IMR-90 (cell line): Measurements from ENCODE around the gene LMBR1L. TPM values are rescaled to one million over a fixed set of nuclear protein-coding genes. Genes with fewer than 3 reads are reported as not detected.
A peak's percentile ranks its signal among the peaks of the same experiment; 100 is the strongest.

ENCODE experiments used
- ATAC-seq: fragments of 200-7000 bp; cut with Tn5 transposase; 2 replicates; pipeline ENCODE4 v1.9.1; 2020; ENCODE audit warnings: low read depth, mild to moderate bottlenecking, moderate library complexity
- BruUV-seq: library from RNA; stranded (reverse); fragments of 400-500 nt; replicated peaks from 2 replicates; lab custom pipeline; 2021; lab: Mats Ljungman, UMichigan
- CTCF ChIA-PET: fragments of 300-600 bp; formaldehyde crosslinking; extraction: SDS; loops from one replicate; lab custom pipeline; 2021; ENCODE audit warnings: antibody characterized with exemption; lab: Yijun Ruan, JAX
- POLR2A ChIA-PET: fragments of 300-600 bp; sonication (Branson Sonifier 250); formaldehyde crosslinking; loops from one replicate; lab custom pipeline; 2022; ENCODE audit warnings: antibody characterized with exemption; ENCODE audit not compliant: unreplicated experiment; lab: Charles Lee
- DNase-seq: peaks from one replicate; pipeline ENCODE4 v3.0.0; 2013
- H2AFZ ChIP-seq: replicated peaks from 2 replicates; pipeline ENCODE3; 2013; ENCODE audit warnings: low read length, mild to moderate bottlenecking; ENCODE audit not compliant: poor library complexity
- H2AK5ac ChIP-seq: 2 replicates; pipeline ENCODE4 v1.6.1; 2013; ENCODE audit warnings: low read depth, low read length, inconsistent platforms
- H2AK9ac ChIP-seq: replicated peaks from 2 replicates; pipeline ENCODE3; 2013; ENCODE audit warnings: mild to moderate bottlenecking, low read depth, low read length, moderate library complexity; ENCODE audit not compliant: poor library complexity
- H2BK120ac ChIP-seq: 2 replicates; pipeline ENCODE4 v1.6.1; 2013; ENCODE audit warnings: low read depth, low read length, inconsistent platforms
- H2BK15ac ChIP-seq: 3 replicates; pipeline ENCODE4 v1.6.1; 2013; ENCODE audit warnings: low read depth, low read length, inconsistent platforms
- H2BK20ac ChIP-seq: 2 replicates; pipeline ENCODE4 v1.6.1; 2013; ENCODE audit warnings: low read depth, mild to moderate bottlenecking, inconsistent platforms, low read length, moderate library complexity
- H2BK5ac ChIP-seq: 2 replicates; pipeline ENCODE4 v1.6.1; 2013; ENCODE audit warnings: mild to moderate bottlenecking, low read depth, low read length, inconsistent platforms; ENCODE audit not compliant: poor library complexity, severe bottlenecking
- H3K14ac ChIP-seq: replicated peaks from 2 replicates; pipeline ENCODE4 v1.6.1; 2013; ENCODE audit warnings: low read depth, low read length, inconsistent platforms
- H3K18ac ChIP-seq: 2 replicates; pipeline ENCODE4 v1.6.1; 2013; ENCODE audit warnings: low read depth, low read length, control low read depth
- H3K23ac ChIP-seq: 2 replicates; pipeline ENCODE4 v1.6.1; 2013; ENCODE audit warnings: low read depth, low read length, inconsistent platforms
- H3K27ac ChIP-seq: 2 replicates; pipeline ENCODE4 v1.5.1; 2013; ENCODE audit warnings: mild to moderate bottlenecking, control low read depth, low read length; ENCODE audit not compliant: insufficient read depth
- H3K27me3 ChIP-seq: 2 replicates; pipeline ENCODE4 v1.6.1; 2013; ENCODE audit warnings: low read length; ENCODE audit not compliant: control insufficient read depth, insufficient read depth
- H3K36me3 ChIP-seq: 2 replicates; pipeline ENCODE4 v1.6.1; 2013; ENCODE audit warnings: low read length, mixed read lengths; ENCODE audit not compliant: control insufficient read depth, insufficient read depth
- H3K4ac ChIP-seq: 2 replicates; pipeline ENCODE4 v1.6.1; 2013; ENCODE audit warnings: low read depth, low read length, inconsistent platforms
- H3K4me1 ChIP-seq: 2 replicates; pipeline ENCODE4 v1.6.1; 2013; ENCODE audit warnings: low read length, mixed read lengths; ENCODE audit not compliant: control insufficient read depth, insufficient read depth
- H3K4me2 ChIP-seq: 2 replicates; pipeline ENCODE4 v1.6.1; 2013; ENCODE audit warnings: low read depth, mild to moderate bottlenecking, control low read depth, low read length, moderate library complexity
- H3K4me3 ChIP-seq: 2 replicates; pipeline ENCODE4 v1.5.1; 2013; ENCODE audit warnings: low read depth, mild to moderate bottlenecking, control low read depth, low read length, moderate library complexity; ENCODE audit not compliant: insufficient read depth
- H3K56ac ChIP-seq: 2 replicates; pipeline ENCODE4 v1.6.1; 2013; ENCODE audit warnings: low read length, inconsistent platforms; ENCODE audit not compliant: insufficient read depth; ENCODE audit errors: extremely low read depth
- H3K79me1 ChIP-seq, 2 experiments: 2 replicates each; pipeline ENCODE4 v1.6.1; 2013; ENCODE audit warnings: low read length in 2 of 2, inconsistent platforms in 1 of 2, low read depth in 1 of 2
- H3K9ac ChIP-seq: 2 replicates; pipeline ENCODE4 v1.6.1; 2013; ENCODE audit warnings: low read depth, low read length, control low read depth
- H3K9me1 ChIP-seq: 2 replicates; pipeline ENCODE4 v1.6.1; 2013; ENCODE audit warnings: low read length, inconsistent platforms; ENCODE audit not compliant: insufficient read depth
- H3K9me3 ChIP-seq: 2 replicates; pipeline ENCODE4 v1.6.1; 2013; ENCODE audit warnings: low read length; ENCODE audit not compliant: control insufficient read depth, insufficient read depth
- H4K20me1 ChIP-seq: 2 replicates; pipeline ENCODE4 v1.6.1; 2013; ENCODE audit warnings: low read length, inconsistent platforms; ENCODE audit not compliant: insufficient read depth
- H4K5ac ChIP-seq: 2 replicates; pipeline ENCODE4 v1.6.1; 2013; ENCODE audit warnings: mild to moderate bottlenecking, low read depth, low read length, control low read depth
- H4K8ac ChIP-seq, 2 experiments: 2 replicates each; pipeline ENCODE4 v1.6.1; 2013; ENCODE audit warnings: low read depth in 2 of 2, low read length in 2 of 2, control low read depth in 1 of 2, inconsistent platforms in 1 of 2
- H4K91ac ChIP-seq: 2 replicates; pipeline ENCODE4 v1.6.1; 2013; ENCODE audit warnings: low read depth, low read length, inconsistent platforms; ENCODE audit not compliant: insufficient read depth
- CTCF ChIP-seq: conservative IDR thresholded peaks from 2 replicates; pipeline ENCODE4 v1.5.1; 2012; ENCODE audit warnings: mild to moderate bottlenecking, low read depth, low read length, improper control_type of control experiment
- MAFK ChIP-seq: IDR thresholded peaks from 2 replicates; pipeline ENCODE4 v1.6.1; 2012; ENCODE audit warnings: low read depth, low read length, improper control_type of control experiment
- MXI1 ChIP-seq: IDR thresholded peaks from 2 replicates; pipeline ENCODE4 v1.6.1; 2012; ENCODE audit warnings: low read depth, mild to moderate bottlenecking, low read length, moderate library complexity, borderline replicate concordance
- POLR2A ChIP-seq: IDR thresholded peaks from 2 replicates; pipeline ENCODE4 v1.6.1; 2012; ENCODE audit warnings: mild to moderate bottlenecking, low read depth, low read length
- RAD21 ChIP-seq: IDR thresholded peaks from 2 replicates; pipeline ENCODE4 v1.6.1; 2012; ENCODE audit warnings: low read length, improper control_type of control experiment
- SMC3 ChIP-seq: fragments of 150-350 bp; IDR thresholded peaks from 2 replicates; pipeline ENCODE4 v1.6.1; 2016; ENCODE audit warnings: low read depth, mild to moderate bottlenecking, antibody characterized with exemption, low read length, moderate library complexity
- WGBS, 2 experiments: methylation state at CpG; one replicate each; pipeline versions ENCODE4 v1.1.5 to v1.1.7; 2013; ENCODE audit warnings: missing lambda C conversion rate in 2 of 2; ENCODE audit not compliant: insufficient read length in 1 of 2; ENCODE audit errors: extremely low coverage in 2 of 2; 5-methylcytosine and 5-hydroxymethylcytosine counted together
- dilution Hi-C: fragments of 300-500 bp; cut with HindIII; formaldehyde crosslinking; loops from one replicate; pipeline ENCODE4 v1.14.3; 2018; ENCODE audit warnings: low sequenced_read_pairs; ENCODE audit not compliant: unreplicated experiment
- in situ Hi-C: fragments of 300-500 bp; cut with MboI; formaldehyde crosslinking; loops from 3 replicates; pipeline ENCODE4 v1.14.3; 2019; ENCODE audit warnings: low sequenced_read_pairs, inconsistent platforms, mixed read lengths
- intact Hi-C: fragments of 100-400 bp; cut with micrococcal nuclease; formaldehyde crosslinking; loops from 2 replicates; pipeline ENCODE4 v1.10.0; 2022
- polyA plus RNA-seq, 3 experiments: library from polyadenylated mRNA; depleted of rRNA; stranded (reverse); fragments of >200 nt; gene quantifications; 2 replicates each; pipeline ENCODE4 v1.2.3, GENCODE V29; 2012; ENCODE audit warnings: low replicate concordance in 1 of 3
- total RNA-seq: library from RNA; depleted of rRNA; stranded (reverse); fragments of >200 nt; gene quantifications from 2 replicates; pipeline ENCODE4 v1.2.3, GENCODE V29; 2012

Gene LMBR1L
- total and polyA plus RNA-seq, 2 of the 4 experiments (the other 2 are of a cell fraction): 33.0 to 44.6 TPM

- H3K18ac ChIP-seq: no peak overlapping the region
- H3K14ac ChIP-seq: no peak overlapping the region
- H3K23ac ChIP-seq: no peak overlapping the region
- H2AFZ ChIP-seq: peak overlapping the region; percentile 63
- H2AK9ac ChIP-seq: no peak overlapping the region
- POLR2A ChIA-PET: no interaction called here
- H2BK120ac ChIP-seq: no peak overlapping the region
- no peak overlapping the region for H4K5ac ChIP-seq
- BruUV-seq: no TSS peak
- no peaks in the 10 kb centered on the region for H3K36me3 ChIP-seq
- no peak overlapping the region for H3K4ac ChIP-seq
- H3K27ac ChIP-seq: no peak overlapping the region
- H3K9me1 ChIP-seq: no peaks in the 10 kb centered on the region
- intact Hi-C loops: loop anchor here (1.0 kb wide), 2 partner anchors 33 to 57 kb away; no protein-coding TSS in a partner anchor
- DNase-seq (peak; percentile 71), ATAC-seq (peak; percentile 97)
- CTCF ChIA-PET: interaction anchor here (0.7 to 1.2 kb wide), 7 partner anchors 8 to 57 kb away, joined by 3 to 8 read pairs (median 4); partner anchors contain the start of gene LMBR1L
- H2AK5ac ChIP-seq: no peak overlapping the region
- H3K4me1 ChIP-seq: 0 out of 2 replicates have a peak, but pooled peaks cover 1% of the 10 kb centered on the region
- H4K20me1 ChIP-seq: 0 out of 2 replicates have a peak, but pooled peaks cover 3% of the 10 kb centered on the region
- no peaks in the 10 kb centered on the region for H3K27me3 ChIP-seq
- no peak overlapping the region for H2BK15ac ChIP-seq
- no peak overlapping the region for H3K56ac ChIP-seq
- no peak overlapping the region for H3K4me2 ChIP-seq
- H3K9me3 ChIP-seq: no peaks in the 10 kb centered on the region
- H4K91ac ChIP-seq: no peak overlapping the region
- no peak overlapping the region for H2BK20ac ChIP-seq
- H2BK5ac ChIP-seq: no peak overlapping the region
- dilution Hi-C loops: no loop called here
- WGBS, 2 experiments: no CpG with 5 or more reads among the region's 6 CpGs
- no peak overlapping the region for H3K9ac ChIP-seq
- H4K8ac ChIP-seq: 0 out of 4 replicates have a peak overlapping the region, but pooled peaks of 1 of the 2 experiments have one; percentile 4
- in situ Hi-C loops: no loop called here
- no peak for TF ChIP-seq POLR2A
- TF ChIP-seq SMC3: peak; percentile 46
- TF ChIP-seq MAFK: no peak
- TF ChIP-seq RAD21: peak; percentile 71
- no peak for TF ChIP-seq MXI1
- peak; percentile 71 for TF ChIP-seq CTCF
- no peak overlapping the region for H3K4me3 ChIP-seq
- H3K79me1 ChIP-seq: no peaks in the 10 kb centered on the region
These were observed 10.5 kb upstream of the LMBR1L start for GRCh38 chr12:49121047-49121696.
